GM12878 (cell line): Measurements from ENCODE around the gene IRF2. TPM values are rescaled to one million over a fixed set of nuclear protein-coding genes. Genes with fewer than 3 reads are reported as not detected.
A peak's percentile ranks its signal among the peaks of the same experiment; 100 is the strongest.

Experiments
- BACH1 ChIP-seq: fragments of 450-650 bp; IDR thresholded peaks from 2 replicates; pipeline ENCODE4 v1.6.1; 2017; ENCODE audit warnings: mild to moderate bottlenecking, borderline replicate concordance
- POU2F2 ChIP-seq: IDR thresholded peaks from 3 replicates; pipeline ENCODE4 v1.6.1; 2011; ENCODE audit warnings: low read depth, mild to moderate bottlenecking, low read length, borderline replicate concordance
- SMAD5 ChIP-seq: IDR thresholded peaks from 2 replicates; pipeline ENCODE4 v1.6.1; 2016; ENCODE audit warnings: antibody characterized with exemption, low read depth
- polyA plus RNA-seq, 11 experiments: library from polyadenylated mRNA; depleted of rRNA in 4 of 11; unstranded in 6 of 11; stranded (reverse) in 5 of 11; fragments of >200 nt; fragmentation: Nextera tagmentation in 4 of 11; fragmentation: Illumina TruSeq in 1 of 11; extraction: Ambion mirVana in 4 of 11; extraction: Trizol in 1 of 11; gene quantifications; 1 replicate in 1 of 11; 2 replicates in 10 of 11; pipeline versions ENCODE4 v1.2.1 to v1.2.3, GENCODE V29; 2011 to 2016; ENCODE audit warnings: inconsistent platforms in 2 of 11, missing spikeins in 2 of 11, low read depth in 1 of 11
- total RNA-seq, 4 experiments: library from RNA; depleted of rRNA in 3 of 4; stranded (reverse); fragments of >200 nt in 3 of 4; fragmentation: Illumina TruSeq in 1 of 4; extraction: Trizol in 1 of 4; gene quantifications; 2 replicates each; pipeline versions ENCODE4 v1.2.1 to v1.2.3, GENCODE V29; 2013 to 2021
- TF ChIP-seq, protein P1 (sequence below): fragments of 450-650 bp; IDR thresholded peaks from 2 replicates; pipeline ENCODE4 v1.6.1; 2016; ENCODE audit warnings: mild to moderate bottlenecking
- TF ChIP-seq, protein P2 (sequence below): fragments of 450-650 bp; IDR thresholded peaks from 2 replicates; pipeline ENCODE4 v1.6.1; 2017; ENCODE audit warnings: mild to moderate bottlenecking, moderate library complexity

The IRF2 gene
- total and polyA plus RNA-seq, 10 of the 15 experiments (the other 5 are each of a cell fraction or from before 2014, with no cell fraction given): 45.1 to 99.3 (median 58.9) TPM

DNA sequence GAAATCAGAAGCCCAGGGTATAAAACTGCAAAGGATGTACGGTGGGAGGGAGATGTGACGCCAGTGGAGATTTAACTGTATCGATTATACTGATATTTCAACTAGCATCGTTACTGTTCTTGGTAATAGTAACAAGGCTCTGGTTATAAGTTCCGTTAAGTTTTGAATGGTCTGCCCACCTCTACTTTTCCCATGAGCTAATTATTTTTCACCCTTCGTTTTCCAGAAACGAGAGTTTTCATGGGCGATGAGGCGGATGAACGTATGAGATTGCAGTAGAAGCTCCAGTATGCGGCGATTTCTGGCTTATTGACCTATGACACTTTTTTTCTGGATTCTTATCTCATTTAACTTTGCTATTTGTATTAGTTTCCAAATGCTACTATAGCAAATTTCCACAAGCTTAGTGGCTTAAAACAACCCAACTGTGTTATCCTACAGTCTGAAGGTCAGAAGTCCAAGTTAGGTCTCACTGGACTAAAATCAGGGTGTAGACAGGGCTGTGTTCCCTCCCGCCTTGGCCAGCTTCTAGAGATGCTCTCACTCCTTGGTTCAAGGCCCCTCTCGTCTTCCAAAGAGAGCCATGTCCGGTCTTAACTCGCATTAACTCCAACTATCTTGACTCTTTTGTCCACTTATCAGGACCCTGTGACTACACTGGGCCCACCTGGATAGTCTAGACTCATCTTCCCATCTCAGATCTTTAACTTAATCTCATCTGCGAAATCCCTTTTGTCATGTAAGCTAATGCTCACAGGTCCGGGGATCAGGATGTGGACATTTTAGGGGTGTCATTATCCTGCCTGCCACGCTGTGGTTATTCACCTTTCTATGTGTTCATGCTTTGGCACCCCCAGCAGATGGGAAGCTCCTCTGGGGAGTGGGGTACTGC is 122.5 kb downstream of the IRF2 start (continued):
- TF ChIP-seq, protein P1, sequence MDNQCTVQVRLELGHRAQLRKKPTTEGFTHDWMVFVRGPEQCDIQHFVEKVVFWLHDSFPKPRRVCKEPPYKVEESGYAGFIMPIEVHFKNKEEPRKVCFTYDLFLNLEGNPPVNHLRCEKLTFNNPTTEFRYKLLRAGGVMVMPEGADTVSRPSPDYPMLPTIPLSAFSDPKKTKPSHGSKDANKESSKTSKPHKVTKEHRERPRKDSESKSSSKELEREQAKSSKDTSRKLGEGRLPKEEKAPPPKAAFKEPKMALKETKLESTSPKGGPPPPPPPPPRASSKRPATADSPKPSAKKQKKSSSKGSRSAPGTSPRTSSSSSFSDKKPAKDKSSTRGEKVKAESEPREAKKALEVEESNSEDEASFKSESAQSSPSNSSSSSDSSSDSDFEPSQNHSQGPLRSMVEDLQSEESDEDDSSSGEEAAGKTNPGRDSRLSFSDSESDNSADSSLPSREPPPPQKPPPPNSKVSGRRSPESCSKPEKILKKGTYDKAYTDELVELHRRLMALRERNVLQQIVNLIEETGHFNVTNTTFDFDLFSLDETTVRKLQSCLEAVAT: peak; percentile 99
- TF ChIP-seq POU2F2: 0 out of 3 replicates have a peak, but pooled peaks have one; percentile 27
- no peak for TF ChIP-seq BACH1
- TF ChIP-seq, protein P2, sequence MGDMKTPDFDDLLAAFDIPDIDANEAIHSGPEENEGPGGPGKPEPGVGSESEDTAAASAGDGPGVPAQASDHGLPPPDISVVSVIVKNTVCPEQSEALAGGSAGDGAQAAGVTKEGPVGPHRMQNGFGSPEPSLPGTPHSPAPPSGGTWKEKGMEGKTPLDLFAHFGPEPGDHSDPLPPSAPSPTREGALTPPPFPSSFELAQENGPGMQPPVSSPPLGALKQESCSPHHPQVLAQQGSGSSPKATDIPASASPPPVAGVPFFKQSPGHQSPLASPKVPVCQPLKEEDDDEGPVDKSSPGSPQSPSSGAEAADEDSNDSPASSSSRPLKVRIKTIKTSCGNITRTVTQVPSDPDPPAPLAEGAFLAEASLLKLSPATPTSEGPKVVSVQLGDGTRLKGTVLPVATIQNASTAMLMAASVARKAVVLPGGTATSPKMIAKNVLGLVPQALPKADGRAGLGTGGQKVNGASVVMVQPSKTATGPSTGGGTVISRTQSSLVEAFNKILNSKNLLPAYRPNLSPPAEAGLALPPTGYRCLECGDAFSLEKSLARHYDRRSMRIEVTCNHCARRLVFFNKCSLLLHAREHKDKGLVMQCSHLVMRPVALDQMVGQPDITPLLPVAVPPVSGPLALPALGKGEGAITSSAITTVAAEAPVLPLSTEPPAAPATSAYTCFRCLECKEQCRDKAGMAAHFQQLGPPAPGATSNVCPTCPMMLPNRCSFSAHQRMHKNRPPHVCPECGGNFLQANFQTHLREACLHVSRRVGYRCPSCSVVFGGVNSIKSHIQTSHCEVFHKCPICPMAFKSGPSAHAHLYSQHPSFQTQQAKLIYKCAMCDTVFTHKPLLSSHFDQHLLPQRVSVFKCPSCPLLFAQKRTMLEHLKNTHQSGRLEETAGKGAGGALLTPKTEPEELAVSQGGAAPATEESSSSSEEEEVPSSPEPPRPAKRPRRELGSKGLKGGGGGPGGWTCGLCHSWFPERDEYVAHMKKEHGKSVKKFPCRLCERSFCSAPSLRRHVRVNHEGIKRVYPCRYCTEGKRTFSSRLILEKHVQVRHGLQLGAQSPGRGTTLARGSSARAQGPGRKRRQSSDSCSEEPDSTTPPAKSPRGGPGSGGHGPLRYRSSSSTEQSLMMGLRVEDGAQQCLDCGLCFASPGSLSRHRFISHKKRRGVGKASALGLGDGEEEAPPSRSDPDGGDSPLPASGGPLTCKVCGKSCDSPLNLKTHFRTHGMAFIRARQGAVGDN: peak; percentile 57; the same call in 1 of the 2 replicates
- peak; percentile 64 for TF ChIP-seq SMAD5
